NCI-H460 (cell line): ENCODE measurements around the gene TSPAN2. TPM values are rescaled to one million over a fixed set of nuclear protein-coding genes. Genes with fewer than 3 reads are reported as not detected.

Experiments used
- DNase-seq: peaks from one replicate; pipeline ENCODE4 v3.0.0-alpha.2; 2016; ENCODE audit warnings: low read depth; ENCODE audit errors: extremely low read depth
- total RNA-seq: library from RNA; depleted of rRNA; stranded (reverse); fragments of >200 nt; shearing (Covaris generic); gene quantifications from 2 replicates; pipeline ENCODE4 v1.2.3, GENCODE V29; 2014

TSPAN2 gene
- total RNA-seq, 1 experiment from 2014 or later, result 0.05 TPM

DNA sequence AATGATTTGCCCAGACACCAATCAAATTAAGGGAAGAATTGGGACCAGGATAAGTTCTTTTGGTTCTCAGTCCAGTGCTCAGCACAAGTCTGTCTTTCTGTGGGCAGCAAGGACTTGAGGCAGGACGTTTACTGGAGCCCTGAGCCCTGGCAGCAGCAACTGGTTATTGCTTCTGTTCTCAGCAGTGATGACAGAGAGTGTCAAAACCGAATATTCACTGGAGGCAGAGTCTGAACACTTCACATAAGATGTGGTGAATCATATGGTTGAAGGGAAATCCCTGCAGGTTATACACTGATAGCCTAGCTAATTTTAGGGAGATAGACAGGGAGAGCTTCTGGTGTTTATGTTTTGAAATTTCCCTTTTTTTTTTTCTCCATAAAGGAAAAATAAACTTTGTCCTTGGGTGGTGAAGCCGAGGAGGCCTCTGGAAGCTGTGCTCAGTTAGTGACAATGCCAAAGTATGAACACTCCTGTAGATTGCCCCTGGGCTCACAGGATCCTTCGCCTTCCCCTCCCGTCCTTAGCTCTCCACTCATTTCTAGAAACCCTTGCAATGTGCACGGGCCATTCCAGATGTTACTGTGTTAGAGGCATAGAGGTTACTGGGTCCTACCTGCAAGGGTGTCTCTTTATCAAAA is 26.3 kb upstream of the TSPAN2 start:
- DNase-seq, result no peak

DNA sequence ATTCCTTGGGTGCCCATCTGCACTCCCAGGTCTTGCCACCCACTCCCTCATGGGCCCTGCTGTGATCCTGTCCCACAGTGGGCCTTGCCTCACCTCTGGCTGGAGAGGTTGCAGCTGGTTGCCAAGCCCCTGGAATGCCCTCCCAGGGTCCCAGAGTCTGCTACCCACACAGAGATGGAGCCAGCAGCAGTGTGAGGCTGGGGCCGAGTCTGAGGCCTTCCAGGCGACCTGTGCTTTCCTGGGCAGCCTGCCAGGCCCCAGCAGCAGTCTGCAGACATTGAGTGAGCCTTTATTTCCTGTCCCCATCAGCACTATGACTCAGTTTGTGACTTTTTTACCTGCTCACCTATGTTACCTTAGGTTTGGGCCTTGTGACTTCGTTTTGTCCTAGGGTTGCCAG is 25.0 kb upstream of the TSPAN2 start:
- DNase-seq, result no peak

DNA sequence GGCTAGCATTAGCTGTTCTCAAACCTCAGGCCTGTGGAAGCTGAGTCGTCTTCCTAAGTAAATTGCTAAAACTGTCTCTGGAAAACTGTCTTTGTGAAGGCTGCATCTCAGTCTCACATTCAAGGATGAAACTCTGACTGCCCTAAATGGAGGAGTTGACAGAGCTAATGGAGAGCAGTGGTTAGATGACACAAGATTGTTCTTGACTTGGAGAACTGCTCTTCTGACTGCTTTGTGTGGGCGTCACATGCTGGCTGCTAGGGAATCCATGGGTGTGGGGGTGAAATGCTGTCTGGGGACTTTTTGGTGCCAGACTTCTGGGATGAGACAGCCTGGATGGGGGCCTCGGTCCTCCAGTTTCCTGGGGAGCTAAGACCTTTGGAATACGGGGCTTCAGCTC is 24.5 kb upstream of the TSPAN2 start:
- DNase-seq, result no peak

DNA sequence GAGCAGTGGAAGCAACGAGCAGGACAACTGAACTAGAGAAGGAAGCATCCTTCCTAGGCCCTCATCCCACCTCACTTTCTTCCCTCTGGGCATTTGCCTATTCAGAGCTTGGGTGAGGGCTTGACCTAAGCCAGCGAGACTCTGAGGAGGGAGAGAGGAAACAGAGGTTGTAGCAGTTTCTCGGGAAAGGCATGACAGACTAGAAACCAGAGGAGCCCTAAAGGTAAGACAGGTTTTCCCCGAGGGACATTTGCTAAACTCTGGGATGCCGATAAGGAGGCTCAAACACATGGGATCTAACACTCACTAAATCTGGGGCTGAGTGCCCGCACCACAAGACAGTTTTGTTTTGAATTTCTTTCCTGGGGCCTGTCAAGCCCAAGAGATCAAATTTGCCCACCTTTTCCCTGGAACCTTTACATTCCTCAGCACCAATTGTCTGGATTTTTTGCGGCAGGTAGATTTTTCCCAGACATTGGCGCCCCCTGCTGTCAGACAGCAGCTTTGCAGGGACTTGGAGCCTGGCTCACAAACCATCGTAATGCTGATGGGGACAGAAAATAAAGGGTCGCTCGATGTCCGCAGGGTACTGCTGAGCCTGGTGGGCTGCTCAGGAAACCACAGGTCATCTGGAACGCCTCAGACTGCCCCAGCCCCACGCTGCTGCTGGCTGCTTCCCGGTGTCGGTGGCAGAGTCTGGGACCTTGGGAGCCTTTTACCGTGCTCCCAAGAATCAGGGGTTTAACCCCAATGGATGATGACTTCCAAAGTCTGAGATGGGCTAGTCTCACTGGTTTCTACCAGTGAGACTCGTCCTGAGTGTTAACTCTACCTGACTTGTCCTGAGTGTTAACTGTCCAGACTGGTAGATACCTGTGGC is 23.4 kb upstream of the TSPAN2 start:
- DNase-seq, result peak; percentile 11

DNA sequence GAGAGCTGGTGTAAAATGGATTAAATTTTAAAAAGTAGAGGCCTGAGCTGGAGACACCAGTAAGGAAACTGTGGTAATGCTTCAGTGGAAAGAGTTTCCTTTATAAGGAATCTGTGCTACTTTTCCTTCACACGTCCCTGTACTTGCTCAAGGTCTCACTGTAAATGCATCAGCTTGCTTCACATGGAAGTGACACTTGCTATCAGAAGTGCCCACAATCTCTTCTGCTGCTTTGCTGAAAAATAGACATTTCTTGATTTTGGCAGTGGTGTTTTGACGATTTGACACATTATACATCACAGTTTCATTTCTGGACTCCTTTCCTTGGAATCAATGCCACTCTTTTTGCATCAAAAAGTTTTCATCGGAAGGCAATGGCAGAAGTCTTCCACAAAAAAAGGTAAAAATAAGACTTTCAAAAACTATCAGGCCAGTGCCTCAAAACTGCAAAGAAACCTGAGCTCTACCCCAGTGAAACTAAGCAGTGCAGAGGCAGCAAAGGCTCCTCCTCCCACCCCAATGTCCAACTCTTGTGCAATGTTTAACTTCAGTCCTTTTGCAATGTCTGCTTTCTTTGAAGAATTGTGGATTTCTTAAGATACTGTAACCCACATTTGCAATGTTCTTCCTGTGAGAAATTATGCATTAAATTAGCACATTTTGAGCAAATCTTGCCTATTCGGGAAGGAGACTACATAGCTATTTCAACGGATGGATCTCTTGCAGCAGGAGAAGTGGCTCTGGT is 18.4 kb upstream of the TSPAN2 start:
- DNase-seq, result no peak

DNA sequence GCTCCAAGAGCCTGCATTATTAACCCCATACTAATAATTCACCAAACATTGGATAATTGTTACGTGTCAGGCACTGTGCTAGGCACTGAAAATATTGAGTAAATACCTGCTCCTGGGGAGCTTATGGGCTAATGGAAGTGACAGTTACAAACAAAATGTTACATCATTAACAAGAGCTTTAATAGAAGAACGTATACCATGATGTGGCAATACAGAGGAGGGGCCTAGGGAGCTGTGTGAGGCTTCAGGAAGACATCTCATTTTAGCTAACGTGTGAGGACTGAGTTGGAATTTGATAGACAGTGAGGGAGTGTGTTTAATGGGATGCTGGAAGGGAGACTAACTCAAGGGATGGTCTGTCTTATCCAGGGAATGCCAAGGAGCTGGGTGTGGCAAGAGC is 16.5 kb upstream of the TSPAN2 start:
- DNase-seq, result no peak

DNA sequence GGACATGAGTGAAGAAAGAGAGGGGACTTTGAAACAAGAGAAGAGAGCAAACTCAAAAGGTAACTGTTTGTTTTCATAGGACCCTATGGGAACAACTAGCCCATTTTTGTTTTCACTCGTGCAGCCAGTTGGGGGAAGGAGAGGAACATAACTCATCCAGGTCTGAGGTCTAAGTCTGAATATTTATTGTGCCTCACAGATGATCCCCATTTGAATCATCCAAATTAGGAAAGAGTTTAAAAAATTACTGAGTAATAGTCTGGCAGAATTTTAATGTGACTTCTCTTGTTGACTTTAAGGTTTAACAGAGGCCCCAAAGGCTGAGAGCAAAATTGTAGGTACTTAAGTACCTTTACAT is 10.4 kb upstream of the TSPAN2 start:
- no peak for DNase-seq

DNA sequence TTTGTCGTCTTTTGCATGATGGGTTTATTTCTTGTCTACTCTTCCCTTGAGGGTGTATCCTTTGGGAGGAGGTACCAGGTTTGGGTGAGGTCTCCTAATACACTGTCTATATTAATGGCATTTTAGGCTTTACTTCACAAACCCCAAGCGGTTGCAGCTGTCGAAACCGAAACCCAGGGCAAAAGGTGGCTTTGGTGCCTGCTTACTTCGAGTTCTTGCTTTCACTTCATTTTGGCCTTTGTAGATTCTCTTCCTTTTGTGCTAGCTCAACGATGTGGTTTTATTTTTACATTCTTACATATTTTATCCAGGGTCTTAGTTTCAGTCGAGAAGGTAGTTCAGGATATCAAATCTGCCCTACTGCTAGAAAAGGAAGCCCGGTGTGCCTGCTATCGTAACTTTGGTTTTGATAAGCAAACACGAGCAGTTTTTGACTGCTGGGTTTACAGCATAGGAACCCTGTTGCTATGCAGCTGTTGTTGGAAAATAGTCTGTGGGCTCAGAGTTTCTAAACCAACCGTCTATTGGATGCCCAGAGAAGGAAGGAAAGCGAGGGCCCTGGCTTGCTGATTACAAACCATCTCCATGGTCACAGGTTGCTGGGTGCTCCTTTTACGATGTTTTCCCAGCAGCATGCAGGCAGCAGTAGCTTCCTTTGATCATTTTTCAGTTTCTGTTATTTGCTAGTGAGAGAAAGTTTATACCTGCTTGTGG is 9.8 kb upstream of the TSPAN2 start:
- no peak for DNase-seq

DNA sequence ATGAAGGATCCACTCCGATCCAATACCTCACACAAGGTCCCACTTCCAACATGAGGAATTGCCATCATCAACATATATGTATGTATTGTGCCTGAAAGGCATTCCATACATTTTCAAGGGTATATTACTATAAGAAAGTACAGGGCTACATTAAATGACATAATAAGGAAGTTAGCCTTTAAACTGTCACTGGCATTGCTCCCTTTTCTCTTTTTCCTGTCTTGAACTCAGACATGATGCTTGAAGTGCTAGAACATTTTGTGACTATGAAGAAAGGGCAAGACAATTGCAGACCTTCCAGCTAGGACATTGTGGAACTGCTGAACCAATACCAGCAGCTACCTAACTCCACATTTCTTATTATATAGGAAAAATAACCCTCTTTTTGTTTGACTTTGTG is 2.9 kb upstream of the TSPAN2 start:
- no peak for DNase-seq

DNA sequence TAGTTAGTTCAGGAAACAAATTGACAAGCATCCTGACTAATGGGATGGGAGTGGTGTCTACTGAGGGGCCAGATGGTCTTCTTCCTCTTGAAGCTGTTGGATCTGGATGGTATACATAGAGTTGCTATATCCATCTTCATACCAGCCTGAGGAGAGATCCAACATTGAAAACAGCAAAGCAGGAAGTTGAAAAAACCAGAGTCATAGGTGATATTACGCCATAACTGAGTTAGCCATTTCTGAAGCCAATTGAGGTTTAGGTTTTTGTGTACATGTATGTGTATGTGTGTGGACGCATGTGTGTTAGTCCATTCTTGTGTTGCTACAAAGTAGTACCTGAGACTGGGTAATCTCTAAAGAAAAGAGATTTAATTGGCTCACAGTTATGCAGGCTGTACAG is 2.3 kb upstream of the TSPAN2 start:
- no peak for DNase-seq

DNA sequence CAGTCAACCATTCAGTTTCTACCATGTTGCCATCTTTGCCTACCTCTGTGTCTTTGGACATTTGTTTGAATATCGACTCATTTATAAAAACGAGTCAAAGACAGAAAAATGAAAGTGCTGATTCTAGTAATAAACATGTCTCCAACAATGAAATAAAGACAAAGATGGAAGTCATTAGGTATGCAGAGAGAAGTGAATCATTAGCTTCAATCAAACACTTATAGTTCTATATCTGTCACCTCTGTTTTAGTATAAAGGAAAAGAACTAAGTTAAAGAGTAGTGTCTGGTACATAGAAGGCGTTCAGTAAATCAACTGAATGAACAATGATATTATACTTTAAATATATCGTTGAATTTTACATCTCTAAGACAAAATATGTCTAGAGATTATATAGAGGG is 1.7 kb upstream of the TSPAN2 start:
- DNase-seq, result no peak

DNA sequence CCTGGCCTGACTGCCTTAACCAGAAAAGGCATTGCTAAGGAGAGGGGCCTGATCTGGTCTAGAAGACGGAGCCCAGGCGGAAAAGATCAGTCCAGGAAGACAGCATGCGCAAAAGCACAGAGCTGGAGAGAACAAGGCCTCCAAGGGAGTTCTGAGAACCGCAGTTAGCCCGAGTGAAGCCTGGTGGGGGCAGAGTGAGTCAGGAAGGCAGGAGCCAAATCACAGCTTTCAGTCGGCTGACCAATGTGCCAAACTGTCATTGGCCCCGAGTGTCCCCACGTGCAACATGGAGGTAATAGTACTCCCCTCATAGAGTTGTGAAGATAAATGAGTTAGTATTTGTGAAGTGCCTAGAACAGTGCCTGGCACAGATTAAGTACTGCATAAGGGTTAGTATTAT is 1.2 kb upstream of the TSPAN2 start:
- no peak for DNase-seq

DNA sequence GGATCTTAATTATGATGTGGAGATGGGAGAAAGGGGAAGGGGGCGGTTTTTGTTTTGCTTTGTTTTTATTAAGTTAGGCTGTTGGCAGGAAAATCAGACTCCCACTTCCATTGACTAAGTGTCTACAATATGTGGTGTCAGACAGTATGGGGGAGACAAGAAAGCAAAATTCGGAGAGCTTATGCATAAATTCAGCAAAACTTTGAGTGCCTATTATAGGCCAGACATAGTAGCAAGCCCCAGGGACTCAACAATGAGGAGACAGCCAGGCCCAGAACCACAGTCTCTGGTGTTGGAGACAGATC is 835 bp upstream of the TSPAN2 start:
- no peak for DNase-seq

DNA sequence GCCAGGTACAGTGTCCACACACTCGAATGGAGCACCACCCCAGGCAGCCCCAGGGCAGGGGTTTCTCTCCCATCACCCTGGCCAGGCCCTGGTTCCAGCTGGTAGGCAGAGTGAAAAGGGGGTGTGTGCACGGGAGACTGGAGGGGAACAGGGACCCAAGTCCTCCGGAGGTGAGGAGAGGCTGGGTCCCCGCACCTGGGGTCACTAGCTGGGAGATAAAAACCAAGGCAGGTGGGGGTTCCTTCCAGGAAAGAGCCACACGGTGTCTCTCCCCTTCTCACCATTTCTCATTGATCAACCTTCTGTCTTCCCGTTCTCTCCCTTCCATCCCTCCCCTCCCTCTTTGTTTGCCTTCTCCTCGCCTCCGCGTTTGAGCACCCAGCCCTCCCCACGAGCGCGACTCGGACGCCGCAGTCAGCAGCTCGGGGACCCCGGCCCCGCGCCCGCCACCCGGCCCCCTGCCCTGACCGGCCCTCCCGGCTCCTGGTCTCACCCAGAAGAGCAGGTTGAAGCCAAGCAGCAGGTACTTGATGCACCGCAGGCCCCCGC is 358 bp downstream of the TSPAN2 start:
- no peak for DNase-seq

DNA sequence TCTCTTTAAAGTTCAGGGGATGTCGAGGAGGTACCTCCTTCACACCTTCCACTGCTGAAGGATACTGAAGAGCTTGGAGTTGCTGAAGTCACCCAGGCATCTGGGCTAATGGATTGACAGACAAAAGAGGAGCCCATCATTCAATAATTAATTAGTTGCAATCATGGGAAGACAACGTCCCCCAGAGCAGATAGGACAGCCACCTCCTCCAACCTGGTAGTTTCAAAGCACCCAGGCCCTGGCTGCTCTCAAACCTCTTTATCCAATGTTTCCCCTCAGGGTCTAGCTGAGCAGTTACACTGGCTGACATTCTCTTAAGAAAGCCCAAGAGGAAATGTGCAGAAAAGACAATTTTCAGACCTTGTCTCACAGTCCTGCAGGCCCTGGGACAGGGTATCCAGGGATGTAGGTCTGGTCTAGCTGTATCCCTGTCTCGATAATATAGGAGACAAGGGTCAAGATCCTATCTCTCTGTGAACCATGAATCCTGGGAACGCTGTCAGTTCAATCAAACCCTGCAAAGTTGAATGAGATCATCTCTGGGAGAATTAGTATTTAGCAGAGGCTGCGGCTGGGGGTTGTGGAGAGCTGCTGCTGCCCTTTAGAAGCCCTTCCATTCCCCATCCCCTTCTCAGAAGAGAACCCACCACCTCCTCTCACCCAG is 1.1 kb downstream of the TSPAN2 start:
- no peak for DNase-seq

DNA sequence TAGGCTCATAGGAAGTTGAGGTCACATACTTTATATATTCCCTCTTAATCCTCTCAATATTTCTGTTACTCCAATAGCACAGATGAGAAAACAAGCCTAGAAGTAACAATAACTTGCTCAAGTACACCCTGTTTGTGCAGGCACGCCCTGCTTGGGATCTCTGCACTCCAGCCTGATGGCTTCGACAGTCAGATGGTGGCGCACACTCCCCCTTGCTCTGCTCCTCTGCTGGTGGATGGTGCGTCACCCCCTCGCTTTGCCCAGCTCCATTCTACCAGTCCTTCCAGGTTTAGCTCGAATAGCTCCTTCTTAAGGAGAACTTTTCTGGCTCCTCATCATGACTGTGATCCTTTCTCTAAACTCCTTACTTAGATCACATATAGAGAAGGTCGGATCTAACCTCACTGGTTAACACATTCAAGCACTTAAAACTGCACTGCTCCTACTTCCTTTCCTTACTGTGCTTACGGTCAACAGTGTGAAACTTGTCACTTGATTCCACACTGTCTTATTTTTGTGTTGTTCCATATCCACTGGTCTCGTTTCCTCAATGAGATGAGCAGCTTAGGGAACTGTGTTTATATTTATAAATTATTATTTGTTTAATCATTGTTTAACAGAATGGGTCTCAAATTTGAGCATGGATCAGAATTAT is 3.0 kb downstream of the TSPAN2 start:
- DNase-seq, result no peak

DNA sequence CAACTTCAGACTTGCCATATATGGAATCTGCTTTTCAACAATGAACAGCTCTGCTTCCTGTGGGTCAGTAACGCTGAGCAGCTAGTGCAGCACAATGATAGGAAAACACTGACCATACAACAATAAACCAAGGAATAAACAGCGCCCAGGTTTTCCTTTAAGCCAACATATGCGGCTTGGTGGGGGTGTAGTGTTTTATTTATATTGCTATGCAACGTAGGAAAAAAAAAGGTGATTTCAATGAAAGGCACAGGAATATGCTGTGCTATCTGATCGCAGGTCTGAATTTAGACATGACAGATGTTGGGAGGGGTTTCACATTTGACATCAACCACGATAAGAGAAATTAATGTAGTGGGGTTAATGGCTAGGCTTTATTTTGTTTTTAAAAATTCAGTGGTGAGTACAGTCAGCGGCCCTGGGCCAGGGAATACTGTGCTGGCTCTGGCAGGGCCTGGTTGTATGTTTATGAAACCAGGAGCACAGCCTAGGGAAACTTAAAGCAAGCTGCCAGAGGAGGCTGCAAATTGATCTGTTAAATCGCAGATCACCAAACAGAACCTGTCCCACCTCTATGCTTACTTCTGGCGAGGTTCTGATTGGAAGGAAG is 4.3 kb downstream of the TSPAN2 start:
- DNase-seq, result no peak

DNA sequence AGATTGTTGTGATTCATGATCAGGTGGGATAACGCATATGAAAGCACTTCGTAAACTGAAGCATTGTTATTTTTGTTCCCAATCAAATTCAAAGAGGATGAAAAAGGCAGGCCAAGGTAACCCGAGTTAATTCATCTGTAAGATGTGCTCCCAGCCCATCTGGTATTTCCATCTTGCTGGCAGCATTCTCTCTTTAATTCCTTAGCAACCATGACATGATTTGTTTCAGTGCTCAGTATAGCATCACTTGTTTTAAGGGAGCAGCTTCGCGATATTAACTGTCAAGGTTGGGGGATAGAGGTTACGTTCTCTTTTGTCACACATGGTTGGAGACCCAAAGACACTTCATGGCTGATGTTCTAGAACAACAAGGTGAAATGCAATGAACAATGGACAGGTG is 6.4 kb downstream of the TSPAN2 start:
- DNase-seq, result no peak

DNA sequence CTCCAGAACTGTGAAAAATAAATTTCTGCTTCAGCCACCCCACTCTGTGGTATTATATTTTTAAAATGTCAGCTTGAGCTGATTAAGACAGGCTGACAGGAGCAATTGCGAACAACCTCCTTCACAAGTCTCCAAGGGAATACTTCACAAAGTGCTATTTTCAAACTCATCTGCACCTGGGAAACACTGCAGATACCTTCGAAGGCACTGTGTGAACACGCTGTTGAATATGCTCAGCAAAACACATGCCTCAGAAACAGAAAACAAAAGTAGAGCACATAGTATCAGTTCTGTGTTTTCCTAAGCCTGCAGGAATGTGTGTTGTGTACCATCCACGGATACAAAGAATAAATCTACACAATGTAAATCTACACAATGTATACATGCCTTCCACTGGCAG is 10.6 kb downstream of the TSPAN2 start:
- DNase-seq, result no peak

DNA sequence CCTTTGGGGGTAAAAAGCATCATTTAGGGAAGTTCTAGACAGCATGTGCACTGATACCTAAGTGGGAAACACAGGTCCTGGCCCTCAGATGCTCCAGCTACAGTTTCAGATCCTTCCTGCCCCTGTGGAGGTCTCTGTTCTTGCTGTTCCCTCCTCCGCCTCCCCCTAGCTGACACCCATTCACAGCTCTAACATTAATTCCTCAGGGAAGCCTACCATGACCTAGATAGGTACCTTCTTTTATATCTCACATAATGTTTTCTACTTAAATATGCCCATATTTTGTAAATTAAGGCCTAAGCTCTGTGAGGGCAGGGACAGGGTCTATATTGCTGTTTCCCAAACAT is 11.3 kb downstream of the TSPAN2 start:
- DNase-seq, result no peak
